Activated T-cell treated with anti-CD3 and anti-CD28 coated beads, Interleukin-2, amount 50 U/mL, for 72 hours (primary cell): ENCODE measurements around the gene ADORA3. TPM values are rescaled to one million over a fixed set of nuclear protein-coding genes. Genes with fewer than 3 reads are reported as not detected.

ENCODE experiments used
- ATAC-seq, 2 donors: fragments of 150-1000 bp; cut with Tn5 transposase; replicated peaks in 1 of 2; 2 replicates each; pipeline ENCODE4 v1.10.0; 2021; ENCODE audit warnings: moderate library complexity in 2 of 2, mild to moderate bottlenecking in 1 of 2
- DNase-seq, 2 donors: peaks; one replicate each; pipeline ENCODE4 v3.0.0; 2021 to 2022; ENCODE audit warnings: mixed read lengths in 1 of 2
- H3K27ac Mint-ChIP-seq: one replicate; pipeline ENCODE4 v1.8.0; 2022; ENCODE audit warnings: mild to moderate bottlenecking, moderate library complexity, mixed read lengths
- H3K27me3 Mint-ChIP-seq: one replicate; pipeline ENCODE4 v1.8.0; 2022; ENCODE audit warnings: low read depth, mixed read lengths
- H3K36me3 Mint-ChIP-seq, 2 donors: one replicate each; pipeline ENCODE4 v1.8.0; 2022; ENCODE audit warnings: mixed read lengths in 2 of 2, mild to moderate bottlenecking in 1 of 2; ENCODE audit not compliant: insufficient read depth in 2 of 2
- H3K4me1 Mint-ChIP-seq: one replicate; pipeline ENCODE4 v1.8.0; 2022; ENCODE audit warnings: low read depth, mixed read lengths
- H3K4me3 Mint-ChIP-seq, 2 donors: one replicate each; pipeline ENCODE4 v1.8.0; 2022; ENCODE audit warnings: mild to moderate bottlenecking in 2 of 2, mixed read lengths in 2 of 2, moderate library complexity in 2 of 2
- H3K9me3 Mint-ChIP-seq, 2 donors: one replicate each; pipeline ENCODE4 v1.8.0; 2022; ENCODE audit warnings: mixed read lengths in 2 of 2
- total RNA-seq, 2 donors: library from RNA; stranded (reverse); gene quantifications; one replicate each; pipeline ENCODE4 v1.2.3, GENCODE V29; 2022

Gene ADORA3
- total RNA-seq, 2 donors from 2014 or later: 0.58 TPM; not detected in 1

GRCh38 chr1:111480674-111481073 is 22.8 kb downstream of the ADORA3 start:
- peaks cover 33% of the 10 kb centered on the region for H3K4me1 Mint-ChIP-seq
- no peak overlapping the region for H3K4me3 Mint-ChIP-seq
- no peaks in the 10 kb centered on the region for H3K27me3 Mint-ChIP-seq
- ATAC-seq (no peak), DNase-seq (no peak)
- H3K36me3 Mint-ChIP-seq: peaks cover 2 to 7% of the 10 kb centered on the region in 2 donors
- H3K27ac Mint-ChIP-seq: no peak overlapping the region
- H3K9me3 Mint-ChIP-seq: no peaks in the 10 kb centered on the region

- no peak overlapping the region for H3K27ac Mint-ChIP-seq
- peaks cover 5 to 7% of the 10 kb centered on the region in 2 donors for H3K36me3 Mint-ChIP-seq
- peak overlapping the region; percentile 50 to 80 for H3K4me3 Mint-ChIP-seq
- H3K4me1 Mint-ChIP-seq: peaks cover 51% of the 10 kb centered on the region
- no peaks in the 10 kb centered on the region for H3K9me3 Mint-ChIP-seq
- H3K27me3 Mint-ChIP-seq: no peaks in the 10 kb centered on the region
- DNase-seq: peak; percentile 31 to 41
- ATAC-seq: peak; percentile 50 to 58
Observed at GRCh38 chr1:111476761-111477309, 26.6 kb downstream of the ADORA3 start.

- ATAC-seq: no peak
- Mint-ChIP-seq H3K36me3 (peaks cover 5 to 7% of the 10 kb centered on the region in 2 donors), H3K27me3 (no peaks in the 10 kb centered on the region), H3K27ac (no peak overlapping the region), H3K9me3 (no peaks in the 10 kb centered on the region), H3K4me3 (peak overlapping the region; percentile 50 to 80), H3K4me1 (peaks cover 51% of the 10 kb centered on the region)
- DNase-seq: no peak
Observed at GRCh38 chr1:111476214-111476613, 27.2 kb downstream of the ADORA3 start.

GRCh38 chr1:111475701-111476100 is 27.7 kb downstream of the ADORA3 start:
- peaks cover 51% of the 10 kb centered on the region for H3K4me1 Mint-ChIP-seq
- H3K27me3 Mint-ChIP-seq: no peaks in the 10 kb centered on the region
- no peaks in the 10 kb centered on the region for H3K9me3 Mint-ChIP-seq
- H3K27ac Mint-ChIP-seq: peak overlapping the region; percentile 15
- peak; percentile 50 to 58 for DNase-seq
- H3K4me3 Mint-ChIP-seq: peak overlapping the region; percentile 50 to 80
- ATAC-seq: peak; percentile 80 to 84
- peaks cover 5 to 7% of the 10 kb centered on the region in 2 donors for H3K36me3 Mint-ChIP-seq

GRCh38 chr1:111474521-111474920 is 28.9 kb downstream of the ADORA3 start:
- no peak for ATAC-seq
- H3K4me1 Mint-ChIP-seq: peaks cover 51% of the 10 kb centered on the region

GRCh38 chr1:111474106-111474505 is 29.3 kb downstream of the ADORA3 start:
- no peak for ATAC-seq
- peak overlapping the region; percentile 95 for H3K27ac Mint-ChIP-seq
- H3K4me3 Mint-ChIP-seq: peak overlapping the region; percentile 80 to 93

More at GRCh38 chr1:111474521-111474920, 28.9 kb downstream of the ADORA3 start:
- Mint-ChIP-seq H3K9me3 (no peaks in the 10 kb centered on the region), H3K27me3 (no peaks in the 10 kb centered on the region), H3K36me3 (peaks cover 5 to 7% of the 10 kb centered on the region in 2 donors), H3K27ac (peak overlapping the region; percentile 95), H3K4me3 (peak overlapping the region; percentile 80 to 93)
- no peak for DNase-seq

GRCh38 chr1:111471538-111471937 is 31.9 kb downstream of the ADORA3 start:
- H3K27me3 Mint-ChIP-seq: no peaks in the 10 kb centered on the region
- H3K9me3 Mint-ChIP-seq: no peaks in the 10 kb centered on the region
- no peak for ATAC-seq
- DNase-seq: no peak
- no peak overlapping the region for H3K27ac Mint-ChIP-seq
- peaks cover 31% of the 10 kb centered on the region for H3K4me1 Mint-ChIP-seq
- H3K36me3 Mint-ChIP-seq: peaks cover 0 to 3% of the 10 kb centered on the region in 2 donors
- no peak overlapping the region for H3K4me3 Mint-ChIP-seq

More at GRCh38 chr1:111474106-111474505, 29.3 kb downstream of the ADORA3 start:
- Mint-ChIP-seq H3K9me3 (no peaks in the 10 kb centered on the region), H3K36me3 (peaks cover 5 to 7% of the 10 kb centered on the region in 2 donors), H3K27me3 (no peaks in the 10 kb centered on the region), H3K4me1 (peaks cover 51% of the 10 kb centered on the region)
- DNase-seq: no peak

GRCh38 chr1:111471012-111471411 is 32.4 kb downstream of the ADORA3 start:
- H3K4me1 Mint-ChIP-seq: peaks cover 25% of the 10 kb centered on the region
- peaks cover 0 to 3% of the 10 kb centered on the region in 2 donors for H3K36me3 Mint-ChIP-seq
- H3K4me3 Mint-ChIP-seq: no peak overlapping the region
- H3K9me3 Mint-ChIP-seq: no peaks in the 10 kb centered on the region
- peak; percentile 71 to 74 for DNase-seq
- peak; percentile 73 to 82 for ATAC-seq
- no peak overlapping the region for H3K27ac Mint-ChIP-seq
- H3K27me3 Mint-ChIP-seq: no peaks in the 10 kb centered on the region

GRCh38 chr1:111470596-111470995 is 32.8 kb downstream of the ADORA3 start:
- peaks cover 21% of the 10 kb centered on the region for H3K4me1 Mint-ChIP-seq
- H3K27me3 Mint-ChIP-seq: no peaks in the 10 kb centered on the region
- H3K36me3 Mint-ChIP-seq: peaks cover 0 to 3% of the 10 kb centered on the region in 2 donors
- no peak for ATAC-seq
- DNase-seq: no peak
- H3K9me3 Mint-ChIP-seq: no peaks in the 10 kb centered on the region
- H3K27ac Mint-ChIP-seq: no peak overlapping the region
- no peak overlapping the region for H3K4me3 Mint-ChIP-seq

GRCh38 chr1:111469539-111469938 is 33.9 kb downstream of the ADORA3 start:
- peaks cover 11% of the 10 kb centered on the region for H3K4me1 Mint-ChIP-seq
- H3K27me3 Mint-ChIP-seq: no peaks in the 10 kb centered on the region
- DNase-seq (no peak), ATAC-seq (no peak)
- H3K36me3 Mint-ChIP-seq: peaks cover 1 to 5% of the 10 kb centered on the region in 2 donors
- H3K27ac Mint-ChIP-seq: no peak overlapping the region
- no peak overlapping the region for H3K4me3 Mint-ChIP-seq
- no peaks in the 10 kb centered on the region for H3K9me3 Mint-ChIP-seq

- Mint-ChIP-seq H3K9me3 (no peaks in the 10 kb centered on the region), H3K27ac (no peak overlapping the region), H3K4me1 (peaks cover 7% of the 10 kb centered on the region), H3K4me3 (no peak overlapping the region), H3K27me3 (no peaks in the 10 kb centered on the region), H3K36me3 (peaks cover 5 to 6% of the 10 kb centered on the region in 2 donors)
- ATAC-seq (no peak), DNase-seq (no peak)
Observed at GRCh38 chr1:111468717-111469100, 34.7 kb downstream of the ADORA3 start.

- no peak overlapping the region for H3K27ac Mint-ChIP-seq
- no peak overlapping the region for H3K4me3 Mint-ChIP-seq
- peaks cover 5 to 9% of the 10 kb centered on the region in 2 donors for H3K36me3 Mint-ChIP-seq
- no peaks in the 10 kb centered on the region for H3K27me3 Mint-ChIP-seq
- ATAC-seq (no peak), DNase-seq (no peak)
- peaks cover under 1% of the 10 kb centered on the region for H3K4me1 Mint-ChIP-seq
- H3K9me3 Mint-ChIP-seq: no peaks in the 10 kb centered on the region
Observed at GRCh38 chr1:111467865-111468716, 35.3 kb downstream of the ADORA3 start.

GRCh38 chr1:111466480-111466879 is 37.0 kb downstream of the ADORA3 start:
- H3K4me3 Mint-ChIP-seq: no peak overlapping the region
- no peak for DNase-seq
- no peak overlapping the region for H3K27ac Mint-ChIP-seq
- no peaks in the 10 kb centered on the region for H3K27me3 Mint-ChIP-seq
- peaks cover 2 to 19% of the 10 kb centered on the region in 2 donors for H3K36me3 Mint-ChIP-seq
- no peaks in the 10 kb centered on the region for H3K9me3 Mint-ChIP-seq
- no peak for ATAC-seq
- no peaks in the 10 kb centered on the region for H3K4me1 Mint-ChIP-seq
